ENCODE results near the gene IFI44.
A peak's percentile ranks its signal among the peaks of the same experiment; 100 is the strongest.

IFI44 gene

GRCh38 chr1:78649628-78650027 is at the start of gene IFI44:
Gene IFI44, plus strand, starts transcription at chr1:78649831. Its CDS starts 365 bp downstream, at chr1:78650196.
- peak in 33 of 51 donors; percentile 5 to 69 (median 43) for DNase-seq

GRCh38 chr1:78601068-78601467 is 48.6 kb upstream of the IFI44 start:
- DNase-seq: no peak

- no peak for DNase-seq
Observed at GRCh38 chr1:78603206-78603605, 46.4 kb upstream of the IFI44 start.

GRCh38 chr1:78604643-78605042 is 45.0 kb upstream of the IFI44 start:
- DNase-seq: no peak

- no peak for DNase-seq
Observed at GRCh38 chr1:78606274-78606673, 43.4 kb upstream of the IFI44 start.

GRCh38 chr1:78607334-78607927 is 42.2 kb upstream of the IFI44 start:
- DNase-seq: no peak

- no peak for DNase-seq
Observed at GRCh38 chr1:78607944-78608343, 41.7 kb upstream of the IFI44 start.

GRCh38 chr1:78617615-78618026 is 32.0 kb upstream of the IFI44 start:
- peak in 46 of 51 donors; percentile 5 to 83 (median 50) for DNase-seq

GRCh38 chr1:78619032-78619431 is 30.6 kb upstream of the IFI44 start:
- no peak for DNase-seq

- DNase-seq: peak in 4 of 51 donors; percentile 2 to 25 (median 20)
Observed at GRCh38 chr1:78619446-78619802, 30.2 kb upstream of the IFI44 start.

- peak in 13 of 51 donors; percentile 2 to 40 (median 9) for DNase-seq
Observed at GRCh38 chr1:78619803-78620579, 29.6 kb upstream of the IFI44 start, which contains the start of gene IFI44L. Gene IFI44L, plus strand, starts transcription at chr1:78620448. Its CDS starts 7,468 bp downstream, at chr1:78627916.

- no peak for DNase-seq
Observed at GRCh38 chr1:78620666-78621065, 29.0 kb upstream of the IFI44 start.

GRCh38 chr1:78622548-78622947 is 27.1 kb upstream of the IFI44 start:
- DNase-seq: no peak

GRCh38 chr1:78624035-78624434 is 25.6 kb upstream of the IFI44 start:
- no peak for DNase-seq

- DNase-seq: no peak
Observed at GRCh38 chr1:78627321-78627720, 22.3 kb upstream of the IFI44 start.

GRCh38 chr1:78630600-78630999 is 19.0 kb upstream of the IFI44 start:
- no peak for DNase-seq

- DNase-seq: no peak
Observed at GRCh38 chr1:78633209-78633608, 16.4 kb upstream of the IFI44 start.

GRCh38 chr1:78640462-78640861 is 9.2 kb upstream of the IFI44 start:
- DNase-seq: no peak

GRCh38 chr1:78641558-78641957 is 8.1 kb upstream of the IFI44 start:
- DNase-seq: no peak

GRCh38 chr1:78645723-78646122 is 3.9 kb upstream of the IFI44 start:
- DNase-seq: no peak

GRCh38 chr1:78647238-78647637 is 2.4 kb upstream of the IFI44 start:
- no peak for DNase-seq

- no peak for DNase-seq
Observed at GRCh38 chr1:78650114-78650660, 556 bp downstream of the IFI44 start.

- peak in 4 of 51 donors; percentile 3 to 26 (median 7) for DNase-seq
Observed at GRCh38 chr1:78651241-78651640, 1.6 kb downstream of the IFI44 start.
